ENCODE measurements around the gene BCL7B.

The BCL7B gene

DNA sequence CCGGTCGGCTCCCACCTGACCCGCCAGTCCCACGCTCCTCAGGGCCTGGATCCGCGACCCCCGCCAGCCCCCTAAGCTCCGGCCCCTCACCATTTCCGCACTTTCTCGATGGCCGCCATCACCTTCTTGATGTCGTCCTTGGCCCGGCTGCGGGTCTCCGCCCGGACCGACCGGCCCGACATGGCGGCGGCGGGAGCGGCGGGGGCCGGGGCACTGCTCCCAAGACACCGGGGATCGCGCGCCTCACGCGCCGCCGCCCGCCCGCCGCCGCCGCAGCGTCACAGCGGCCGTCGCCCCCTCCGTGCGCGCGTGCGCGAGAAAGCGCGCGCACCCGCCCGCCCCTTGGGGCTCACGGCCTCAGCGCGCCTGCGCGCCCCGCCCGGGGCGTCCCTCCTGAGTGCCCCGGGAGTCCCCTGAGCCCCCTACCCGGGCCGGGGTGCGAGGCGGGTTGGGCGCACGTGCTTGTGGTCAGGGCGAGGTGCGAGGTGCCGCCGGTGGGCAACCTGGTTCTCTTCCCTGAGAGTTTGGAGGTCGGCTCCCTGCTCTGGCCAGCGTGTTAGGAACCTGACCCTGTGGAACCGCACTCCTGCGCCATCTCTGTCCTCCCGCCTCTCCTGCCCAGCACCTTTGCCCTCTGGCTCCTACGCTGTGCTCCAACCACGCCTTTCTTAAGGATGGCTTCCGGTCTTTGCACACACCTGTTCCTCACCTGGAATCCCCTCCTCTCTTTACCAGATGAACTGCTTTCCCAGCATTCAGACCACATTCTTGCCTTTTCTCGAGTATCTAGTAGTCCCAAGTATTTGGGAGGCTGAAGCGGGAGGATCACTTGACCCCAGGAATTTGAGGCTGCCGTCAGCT is at the start of gene BCL7B:
TSS of gene BCL7B (minus strand) at position 294 of the 861 bp plus-strand sequence. CDS start at position 182, 112 bp downstream.
- Histone ChIP-seq H3K9me3 (ENCODE audit: control insufficient read depth, insufficient read depth, low read length) (no peaks in the 10 kb centered on the region), H3K4me1 (ENCODE audit: insufficient read depth, low read length) (no peaks in the 10 kb centered on the region), H3K9ac (ENCODE audit: low read depth, low read length) (peak within 1 kb of the TSS; percentile 87), H3K36me3 (ENCODE audit: insufficient read depth, low read length) (no peaks in the 10 kb centered on the region)

DNA sequence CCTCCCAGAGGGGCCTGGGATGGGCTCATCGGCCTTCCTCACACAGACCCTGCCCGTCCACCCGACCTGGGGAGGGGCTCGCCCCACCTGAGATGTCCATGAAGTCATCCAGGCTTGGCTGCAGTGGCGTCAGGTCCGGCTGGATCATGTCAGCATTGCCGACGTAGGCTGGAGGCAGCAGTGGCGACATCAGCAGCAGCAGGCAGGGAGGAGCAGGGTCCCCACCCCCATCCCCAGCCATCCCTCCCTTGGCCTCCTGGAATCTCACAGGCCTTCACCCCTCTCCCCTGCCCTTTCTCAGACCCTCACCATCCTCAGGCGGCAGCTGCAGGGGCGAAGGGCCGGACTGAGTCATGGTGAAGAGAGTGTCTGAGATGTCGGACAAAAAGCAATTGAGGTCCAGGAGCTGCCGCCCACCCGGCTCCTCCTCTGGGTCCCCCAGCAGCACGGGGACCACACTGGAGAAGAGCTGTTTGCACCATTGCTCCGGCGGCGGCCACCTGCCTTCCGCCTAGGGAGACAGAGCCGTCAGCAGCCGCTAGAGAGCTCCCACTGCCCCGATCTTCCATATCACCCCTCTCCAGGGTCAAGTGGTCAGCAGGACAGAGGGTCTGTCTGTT is 48.2 kb upstream of the BCL7B start:
- no peak overlapping the region for H3K9ac ChIP-seq (ENCODE audit: low read depth, low read length)
- no peaks in the 10 kb centered on the region for H3K9me3 ChIP-seq (ENCODE audit: control insufficient read depth, insufficient read depth, low read length)
- H3K4me1 ChIP-seq (ENCODE audit: insufficient read depth, low read length) = no peaks in the 10 kb centered on the region; the same call in 1 of the 2 replicates
- H3K36me3 ChIP-seq (ENCODE audit: insufficient read depth, low read length) = no peaks in the 10 kb centered on the region

DNA sequence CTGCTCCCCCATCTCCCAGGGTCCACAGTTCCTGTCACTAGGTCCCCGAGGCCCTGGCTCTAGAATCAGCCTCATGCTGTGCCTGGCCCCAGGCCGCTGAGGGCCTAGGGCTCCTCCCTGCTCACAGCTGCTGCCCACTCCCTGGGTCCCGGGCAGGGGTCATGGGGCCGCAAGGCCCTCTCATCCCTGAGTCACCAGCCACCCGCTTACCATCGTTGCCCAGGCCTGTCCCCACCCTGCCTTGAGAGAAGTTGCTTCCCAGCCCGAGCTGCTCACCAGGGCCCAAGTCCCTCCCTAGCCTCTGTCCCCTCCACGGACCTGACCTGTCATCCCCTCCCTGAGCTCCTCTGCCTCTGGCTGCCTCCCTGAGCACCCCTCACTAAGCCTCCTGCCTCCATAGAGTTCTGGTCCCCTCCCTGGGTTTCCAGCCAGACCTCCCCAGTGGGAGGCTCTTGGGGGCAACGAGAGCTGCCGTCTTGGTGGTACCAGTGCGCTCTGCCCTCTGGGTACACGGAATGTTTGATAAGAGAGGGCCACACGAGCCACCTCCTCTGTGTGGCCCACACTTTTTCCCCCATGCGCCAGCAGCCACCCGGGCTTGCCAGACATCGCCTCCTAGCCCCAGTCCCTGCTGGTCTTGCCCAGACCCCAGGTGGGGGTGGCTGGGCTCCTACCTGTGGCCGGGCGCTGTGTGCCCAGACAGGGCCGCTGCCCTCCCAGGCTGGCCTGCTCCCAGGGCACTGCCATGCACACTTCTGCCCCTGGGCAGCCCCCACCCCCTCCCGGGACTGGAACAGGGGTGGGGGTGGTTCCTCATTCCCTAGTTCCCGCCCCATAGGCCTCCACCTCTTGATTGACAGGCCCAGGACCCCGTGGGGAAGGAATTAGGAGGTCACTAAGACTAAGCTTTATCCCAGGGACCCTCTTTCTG is 45.5 kb upstream of the BCL7B start:
- Histone ChIP-seq H3K4me1 (ENCODE audit: insufficient read depth, low read length) (no peaks in the 10 kb centered on the region; the same call in 1 of the 2 replicates), H3K9ac (ENCODE audit: low read depth, low read length) (no peak overlapping the region), H3K36me3 (ENCODE audit: insufficient read depth, low read length) (no peaks in the 10 kb centered on the region), H3K9me3 (ENCODE audit: control insufficient read depth, insufficient read depth, low read length) (no peaks in the 10 kb centered on the region)

DNA sequence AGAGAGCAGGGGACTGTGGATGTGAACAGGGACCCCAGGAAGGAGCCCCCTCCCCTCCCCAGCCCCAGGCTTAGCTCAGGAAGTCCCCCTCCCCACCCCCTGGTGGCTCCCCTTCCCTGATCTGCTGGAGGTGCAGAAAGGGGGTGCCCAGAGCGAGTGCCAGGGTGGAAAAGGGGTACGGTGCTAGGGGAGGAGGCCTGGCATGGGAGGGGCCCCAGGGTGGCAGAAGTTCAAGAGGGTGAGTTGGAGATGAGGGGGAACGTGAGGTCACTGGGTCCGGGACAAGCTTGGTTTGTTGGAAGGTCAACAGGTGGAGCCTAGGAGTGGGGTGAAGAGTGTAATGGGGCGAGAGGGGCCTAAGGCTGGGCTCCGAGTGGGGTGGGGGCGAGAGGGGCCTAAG is 42.4 kb upstream of the BCL7B start:
- H3K4me1 ChIP-seq (ENCODE audit: insufficient read depth, low read length) = peaks cover 3% of the 10 kb centered on the region; the same call in 1 of the 2 replicates
- H3K9me3 ChIP-seq (ENCODE audit: control insufficient read depth, insufficient read depth, low read length) = no peaks in the 10 kb centered on the region
- no peak overlapping the region for H3K9ac ChIP-seq (ENCODE audit: low read depth, low read length)
- H3K36me3 ChIP-seq (ENCODE audit: insufficient read depth, low read length) = no peaks in the 10 kb centered on the region

DNA sequence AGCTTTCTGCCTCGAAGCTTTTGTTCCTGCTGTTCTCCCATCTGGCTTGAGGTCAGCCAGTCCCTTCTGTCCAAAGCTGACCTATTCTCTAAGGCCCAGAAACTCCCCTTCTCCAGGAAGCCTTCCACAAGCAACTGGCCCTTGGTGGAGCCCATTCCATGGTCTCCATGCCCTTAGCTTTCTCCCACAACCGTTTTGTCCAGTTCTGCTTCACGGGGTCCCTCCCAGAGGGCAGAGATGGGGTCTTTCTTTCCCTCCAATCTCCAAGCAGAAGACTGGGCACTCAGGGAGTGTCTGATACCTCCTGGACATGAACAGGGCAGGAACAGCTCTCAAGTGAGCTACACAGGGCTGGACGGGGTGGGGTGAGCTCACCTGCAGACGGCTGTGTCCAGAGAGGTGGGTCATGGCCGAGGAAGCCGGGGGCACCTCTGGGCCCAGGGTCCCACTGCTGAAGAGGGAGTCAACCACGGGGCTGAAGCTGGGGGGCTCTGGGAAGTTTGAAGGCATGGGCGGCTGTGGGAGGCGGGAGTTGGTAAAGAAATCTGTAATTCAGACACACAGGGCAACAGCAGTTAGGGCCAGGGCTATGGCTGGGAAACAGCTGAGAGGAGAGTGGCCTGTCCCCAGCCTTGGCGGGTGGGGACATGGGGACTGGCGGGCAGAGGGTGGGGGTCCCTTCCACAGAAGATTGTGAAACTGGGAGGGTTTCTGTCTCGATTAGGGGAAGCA is 41.8 kb upstream of the BCL7B start:
- peaks cover 3% of the 10 kb centered on the region; the same call in 1 of the 2 replicates for H3K4me1 ChIP-seq (ENCODE audit: insufficient read depth, low read length)
- no peaks in the 10 kb centered on the region for H3K36me3 ChIP-seq (ENCODE audit: insufficient read depth, low read length)
- H3K9me3 ChIP-seq (ENCODE audit: control insufficient read depth, insufficient read depth, low read length) = no peaks in the 10 kb centered on the region
- H3K9ac ChIP-seq (ENCODE audit: low read depth, low read length) = no peak overlapping the region

DNA sequence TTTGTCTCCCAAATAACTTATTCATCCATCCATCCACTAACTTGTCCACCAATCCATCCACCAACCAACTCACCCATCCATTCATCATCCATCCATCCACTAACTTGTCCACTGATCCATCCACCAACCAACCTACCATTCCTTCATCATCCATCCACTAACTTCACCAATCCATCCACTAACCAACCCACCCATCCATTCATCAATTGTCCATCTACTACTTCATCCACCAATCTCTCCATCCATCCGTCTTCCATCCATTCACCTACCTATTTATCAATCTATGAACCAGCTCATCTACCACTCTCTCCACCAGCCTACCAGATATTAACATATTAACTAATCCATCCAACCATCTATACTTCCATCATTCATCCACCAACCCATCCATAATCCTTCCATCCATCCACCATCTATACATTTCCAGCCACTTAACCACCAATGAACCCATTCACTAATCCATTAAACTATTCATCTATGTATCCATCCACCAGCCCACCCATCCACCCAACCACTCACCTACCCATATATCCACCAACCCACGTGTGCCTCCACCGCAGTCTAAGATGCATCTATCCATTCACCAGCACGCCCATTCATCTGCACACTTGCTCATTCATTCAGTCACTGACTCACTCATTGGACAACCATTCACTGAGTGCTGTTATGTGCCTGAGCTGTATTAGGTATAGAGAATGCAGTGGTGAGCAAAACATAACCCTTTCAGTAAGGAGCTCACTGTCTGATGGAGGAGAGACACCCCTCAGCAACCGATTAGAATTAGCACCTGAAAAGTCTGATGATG is 40.7 kb upstream of the BCL7B start:
- no peaks in the 10 kb centered on the region for H3K36me3 ChIP-seq (ENCODE audit: insufficient read depth, low read length)
- H3K9ac ChIP-seq (ENCODE audit: low read depth, low read length) = no peak overlapping the region
- no peaks in the 10 kb centered on the region for H3K9me3 ChIP-seq (ENCODE audit: control insufficient read depth, insufficient read depth, low read length)
- peaks cover 3% of the 10 kb centered on the region; the same call in 1 of the 2 replicates for H3K4me1 ChIP-seq (ENCODE audit: insufficient read depth, low read length)

DNA sequence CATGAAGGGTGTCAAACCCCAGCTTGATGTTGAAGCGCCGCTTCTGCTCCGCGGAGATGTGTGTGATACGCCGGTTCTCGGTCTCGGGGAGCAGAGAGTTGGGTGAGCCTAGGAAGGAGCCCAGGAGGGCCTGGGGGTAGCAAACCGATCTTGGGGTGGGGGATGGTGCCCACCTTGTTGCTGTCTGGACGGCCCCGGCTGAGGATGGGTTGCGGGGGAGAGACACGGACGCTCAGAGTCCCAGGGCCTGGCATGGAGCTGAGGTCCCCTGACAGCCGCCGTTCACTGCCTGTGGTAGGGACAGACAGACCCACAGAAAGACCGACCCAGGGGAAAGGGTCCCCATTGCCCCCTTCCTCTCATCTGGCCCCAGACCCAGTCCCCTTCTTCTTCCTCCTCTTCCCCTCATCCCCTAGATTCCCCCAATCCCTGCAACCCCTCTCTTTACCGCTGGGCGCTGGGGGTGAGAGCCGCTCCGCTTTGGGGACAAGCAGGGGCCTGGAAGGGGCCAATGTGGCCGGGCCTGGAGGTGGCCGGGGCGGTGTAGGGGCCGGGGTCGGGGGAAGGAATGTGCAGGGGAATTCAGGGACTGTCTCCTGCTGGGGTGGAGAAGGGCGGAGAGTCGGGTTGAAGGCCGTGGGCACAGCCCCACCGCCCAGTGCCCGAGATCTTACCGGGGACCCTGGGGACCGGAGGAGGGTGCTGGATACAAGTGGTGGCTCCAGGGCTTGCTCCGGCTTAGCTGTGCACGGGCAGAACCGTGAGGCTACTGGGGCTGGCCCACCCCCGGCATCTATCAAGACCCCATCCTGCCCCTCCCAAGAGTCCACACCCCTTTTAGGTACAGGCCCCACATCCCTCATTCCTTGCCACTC is 38.9 kb upstream of the BCL7B start:
- no peaks in the 10 kb centered on the region for H3K36me3 ChIP-seq (ENCODE audit: insufficient read depth, low read length)
- no peak overlapping the region for H3K9ac ChIP-seq (ENCODE audit: low read depth, low read length)
- H3K9me3 ChIP-seq (ENCODE audit: control insufficient read depth, insufficient read depth, low read length) = no peaks in the 10 kb centered on the region
- 0 out of 2 replicates have a peak, but pooled peaks cover 3% of the 10 kb centered on the region for H3K4me1 ChIP-seq (ENCODE audit: insufficient read depth, low read length)

DNA sequence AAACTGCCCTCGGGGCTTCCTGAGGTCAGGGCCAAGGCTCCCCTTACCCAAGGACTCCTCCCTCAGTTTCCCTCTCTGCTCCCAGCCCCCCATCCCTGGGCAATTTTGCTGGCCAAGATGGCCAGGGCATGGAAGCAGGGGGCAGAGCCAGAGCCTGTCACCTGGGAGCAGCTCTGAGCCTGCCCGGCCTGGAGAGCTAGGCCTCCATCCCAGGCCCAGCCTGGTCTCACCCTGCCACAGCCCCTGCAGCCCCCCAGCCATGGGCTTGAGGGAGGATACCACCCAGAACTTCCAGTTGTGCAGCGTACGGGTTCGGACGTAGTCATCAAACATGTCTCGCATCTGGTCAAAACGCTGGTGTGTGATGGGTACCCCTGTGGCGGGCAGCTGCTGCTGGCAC is 37.9 kb upstream of the BCL7B start:
- no peak overlapping the region for H3K9ac ChIP-seq (ENCODE audit: low read depth, low read length)
- no peaks in the 10 kb centered on the region for H3K9me3 ChIP-seq (ENCODE audit: control insufficient read depth, insufficient read depth, low read length)
- 0 out of 2 replicates have a peak, but pooled peaks cover 3% of the 10 kb centered on the region for H3K4me1 ChIP-seq (ENCODE audit: insufficient read depth, low read length)
- H3K36me3 ChIP-seq (ENCODE audit: insufficient read depth, low read length) = no peaks in the 10 kb centered on the region

DNA sequence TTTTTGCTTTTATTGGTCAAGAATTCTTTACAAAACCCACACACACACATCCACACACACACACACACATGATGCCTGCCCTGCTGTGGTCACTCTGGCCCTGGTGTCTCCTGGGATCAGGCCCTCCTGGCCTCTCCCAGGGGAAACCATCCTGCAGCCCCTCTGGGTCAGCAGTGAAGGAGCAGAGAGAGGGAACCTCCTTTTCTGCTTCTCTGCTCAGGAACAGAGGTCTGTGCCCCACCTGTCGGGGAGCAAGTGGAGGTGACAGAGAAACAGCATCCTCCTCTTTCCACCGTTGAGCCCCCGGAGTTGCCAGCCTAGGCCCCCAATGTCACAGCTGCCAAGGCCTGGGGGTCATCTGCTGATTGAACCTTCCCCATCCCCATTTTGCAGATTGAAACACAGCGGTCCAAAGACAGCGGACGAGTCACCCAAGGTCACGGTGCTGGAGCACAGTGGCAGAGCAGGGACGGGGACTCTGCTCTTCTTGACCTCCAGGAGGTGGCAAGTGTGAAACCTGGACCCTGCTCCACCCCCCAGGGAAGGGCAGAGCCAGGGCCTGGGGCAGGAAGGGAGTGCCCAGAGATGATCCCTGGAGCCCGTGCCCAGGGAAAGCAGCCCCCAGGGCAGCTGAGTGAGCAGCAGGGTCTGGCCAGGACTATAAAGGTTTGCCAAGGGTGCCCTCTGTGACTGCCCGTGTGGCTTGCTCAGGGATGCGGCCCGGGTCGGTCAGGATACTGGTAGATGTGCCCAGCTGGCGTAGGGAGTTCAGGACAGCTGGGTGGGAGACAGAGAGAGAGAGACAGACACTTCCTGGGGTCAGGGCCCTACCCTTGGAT is 35.9 kb upstream of the BCL7B start:
- Histone ChIP-seq H3K9ac (ENCODE audit: low read depth, low read length) (no peak overlapping the region), H3K4me1 (ENCODE audit: insufficient read depth, low read length) (0 out of 2 replicates have a peak, but pooled peaks cover 3% of the 10 kb centered on the region), H3K9me3 (ENCODE audit: control insufficient read depth, insufficient read depth, low read length) (no peaks in the 10 kb centered on the region), H3K36me3 (ENCODE audit: insufficient read depth, low read length) (no peaks in the 10 kb centered on the region)

DNA sequence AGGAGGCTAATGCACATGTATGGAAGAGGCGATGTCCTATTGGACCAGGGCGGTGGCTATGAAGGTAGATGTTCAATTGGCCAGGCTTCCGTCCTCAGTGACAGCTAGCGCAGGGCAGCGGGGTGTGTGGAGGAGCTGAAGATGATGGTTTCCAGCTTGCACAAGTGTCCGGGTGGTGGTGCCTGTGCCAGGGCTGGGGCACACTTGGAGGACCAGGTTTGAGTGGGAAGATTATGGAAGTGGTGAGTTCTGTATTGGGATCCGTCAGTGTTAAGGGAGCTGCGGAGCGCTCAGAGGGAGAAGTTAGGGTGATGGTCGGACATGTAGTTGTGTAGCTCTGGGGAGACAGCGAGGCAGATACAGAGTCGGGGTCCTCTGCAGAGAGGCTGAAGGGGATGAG is 29.4 kb upstream of the BCL7B start:
- Histone ChIP-seq H3K36me3 (ENCODE audit: insufficient read depth, low read length) (no peaks in the 10 kb centered on the region), H3K4me1 (ENCODE audit: insufficient read depth, low read length) (no peaks in the 10 kb centered on the region; the same call in 1 of the 2 replicates), H3K9me3 (ENCODE audit: control insufficient read depth, insufficient read depth, low read length) (no peaks in the 10 kb centered on the region), H3K9ac (ENCODE audit: low read depth, low read length) (no peak overlapping the region)

DNA sequence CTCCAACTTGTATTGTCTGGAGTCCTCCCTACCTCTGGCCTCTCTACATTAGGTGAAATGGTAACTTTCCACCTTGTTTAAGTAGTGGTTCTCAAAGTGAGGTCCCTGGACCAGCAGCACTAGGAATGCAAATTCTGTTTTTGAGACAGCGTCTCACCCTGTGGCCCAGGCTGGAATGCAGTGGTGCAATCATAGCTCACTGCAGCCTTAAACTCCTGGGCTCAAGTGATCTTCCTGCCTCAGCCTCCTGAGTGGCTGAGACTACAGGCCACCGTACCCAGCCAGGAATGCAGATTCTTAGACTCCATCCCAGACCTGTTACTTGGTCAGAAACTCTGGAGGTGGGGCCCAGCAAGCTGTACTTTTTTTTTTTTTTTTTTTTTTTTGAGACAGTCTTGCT is 27.7 kb upstream of the BCL7B start:
- no peaks in the 10 kb centered on the region; the same call in 1 of the 2 replicates for H3K4me1 ChIP-seq (ENCODE audit: insufficient read depth, low read length)
- H3K9me3 ChIP-seq (ENCODE audit: control insufficient read depth, insufficient read depth, low read length) = no peaks in the 10 kb centered on the region
- H3K9ac ChIP-seq (ENCODE audit: low read depth, low read length) = no peak overlapping the region
- H3K36me3 ChIP-seq (ENCODE audit: insufficient read depth, low read length) = no peaks in the 10 kb centered on the region

All from ES-I3 (cell line).